Stimulated activated naive CD8-positive, alpha-beta T cell treated with anti-CD3 and anti-CD28 coated beads, Interleukin-15, Interleukin-2, amounts not matched to agents 100 ng/mL and 50 ng/mL, for 24 hours (primary cell): ENCODE results near the gene PER1.

Source experiments
- H3K27ac Mint-ChIP-seq: one replicate; pipeline ENCODE4 v1.8.0; 2021; ENCODE audit warnings: mild to moderate bottlenecking, mixed read lengths
- H3K27me3 Mint-ChIP-seq: one replicate; pipeline ENCODE4 v1.8.0; 2021; ENCODE audit warnings: mixed read lengths
- H3K36me3 Mint-ChIP-seq: one replicate; pipeline ENCODE4 v1.8.0; 2021; ENCODE audit warnings: low read depth, mixed read lengths
- H3K4me1 Mint-ChIP-seq: one replicate; pipeline ENCODE4 v1.8.0; 2021; ENCODE audit warnings: low read depth, mixed read lengths
- H3K4me3 Mint-ChIP-seq: one replicate; pipeline ENCODE4 v1.8.0; 2021; ENCODE audit warnings: mild to moderate bottlenecking, mixed read lengths
- H3K9me3 Mint-ChIP-seq: one replicate; pipeline ENCODE4 v1.8.0; 2021; ENCODE audit warnings: mixed read lengths

Gene PER1

DNA sequence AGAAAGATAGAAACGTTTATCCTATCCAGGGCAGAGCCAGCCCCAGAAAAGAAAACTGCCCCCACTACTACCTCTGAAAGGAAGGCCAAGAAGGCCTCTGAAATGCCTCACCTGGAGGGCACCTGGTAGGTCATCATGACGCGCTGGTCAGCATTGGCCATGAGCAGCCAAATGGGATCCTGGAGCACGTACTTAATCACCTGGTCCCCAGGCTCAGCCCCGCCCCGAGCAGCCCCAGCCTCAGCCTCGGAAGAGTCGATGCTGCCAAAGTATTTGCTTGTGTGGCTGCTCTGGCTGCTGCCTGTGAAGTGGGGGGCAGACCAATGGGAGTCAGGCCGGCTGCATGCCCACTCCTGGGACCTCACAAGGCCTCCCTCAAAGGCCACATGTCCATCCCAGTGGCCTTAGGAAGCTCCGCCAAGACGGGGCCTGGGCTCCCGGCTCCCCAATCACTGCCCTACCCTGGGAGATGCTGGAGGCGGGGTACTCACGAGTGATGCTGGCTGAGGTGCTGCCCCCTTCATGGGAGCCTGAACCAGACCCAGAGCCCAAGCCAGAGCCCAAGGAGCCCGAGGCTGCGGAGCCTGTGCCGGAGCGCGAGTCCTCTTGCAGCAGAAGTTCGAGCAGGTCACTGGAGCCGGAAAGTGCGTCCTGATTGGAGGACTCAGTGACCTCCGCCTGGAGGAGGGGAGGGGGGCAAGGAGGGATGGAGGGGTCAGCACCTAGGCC is 9.9 kb downstream of the PER1 start:
- Mint-ChIP-seq H3K9me3 (no peaks in the 10 kb centered on the region), H3K27me3 (no peaks in the 10 kb centered on the region), H3K4me1 (peaks cover 4% of the 10 kb centered on the region), H3K27ac (no peak overlapping the region), H3K36me3 (peaks cover 27% of the 10 kb centered on the region), H3K4me3 (no peak overlapping the region)

DNA sequence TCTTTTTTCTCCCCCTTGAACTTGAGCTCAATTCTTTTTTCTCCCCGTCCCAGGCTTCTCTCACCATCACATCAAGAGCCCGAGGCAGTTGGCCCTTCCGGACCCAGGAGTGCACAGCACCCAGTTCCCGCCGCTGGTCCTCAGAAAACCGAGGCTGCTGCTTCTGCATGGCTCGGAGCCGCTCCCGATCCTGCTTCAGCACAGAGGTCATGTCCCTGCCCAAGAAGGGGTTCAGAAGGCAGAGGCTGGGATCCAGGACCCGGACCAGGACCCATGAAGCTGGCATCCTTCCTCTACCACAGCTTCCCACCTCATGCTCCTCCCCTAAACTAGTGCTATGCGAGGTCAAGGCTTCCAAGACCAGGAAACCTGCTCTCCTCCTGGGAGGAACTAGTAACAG is 10.5 kb downstream of the PER1 start:
- Mint-ChIP-seq H3K27ac (no peak overlapping the region), H3K9me3 (no peaks in the 10 kb centered on the region), H3K27me3 (peaks cover 1% of the 10 kb centered on the region), H3K4me3 (no peak overlapping the region), H3K36me3 (peaks cover 24% of the 10 kb centered on the region), H3K4me1 (peaks cover 5% of the 10 kb centered on the region)

DNA sequence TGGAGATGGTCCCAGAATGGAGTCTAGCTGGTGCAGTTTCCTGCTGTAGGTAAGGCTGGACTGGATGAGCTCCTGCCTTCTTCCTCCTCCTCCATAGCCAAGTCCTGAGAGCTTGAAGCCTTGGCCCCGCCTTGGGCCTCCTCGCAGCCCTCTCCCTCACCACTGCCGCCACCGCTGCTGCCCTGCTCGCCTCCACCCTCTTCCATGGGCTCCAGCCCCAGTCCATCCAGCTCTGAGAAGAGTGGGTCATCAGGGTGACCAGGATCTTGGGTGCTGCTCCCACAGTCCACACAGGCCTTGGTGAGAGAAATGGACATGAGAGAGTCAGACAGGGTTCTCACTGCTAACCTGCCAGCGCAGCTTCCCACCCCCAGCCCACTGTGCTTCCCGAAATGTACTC is 11.2 kb downstream of the PER1 start:
- peaks cover 4% of the 10 kb centered on the region for H3K27me3 Mint-ChIP-seq
- H3K36me3 Mint-ChIP-seq, result peaks cover 17% of the 10 kb centered on the region
- H3K4me3 Mint-ChIP-seq, result no peak overlapping the region
- H3K9me3 Mint-ChIP-seq, result no peaks in the 10 kb centered on the region
- H3K27ac Mint-ChIP-seq, result no peak overlapping the region
- H3K4me1 Mint-ChIP-seq, result peaks cover 8% of the 10 kb centered on the region

DNA sequence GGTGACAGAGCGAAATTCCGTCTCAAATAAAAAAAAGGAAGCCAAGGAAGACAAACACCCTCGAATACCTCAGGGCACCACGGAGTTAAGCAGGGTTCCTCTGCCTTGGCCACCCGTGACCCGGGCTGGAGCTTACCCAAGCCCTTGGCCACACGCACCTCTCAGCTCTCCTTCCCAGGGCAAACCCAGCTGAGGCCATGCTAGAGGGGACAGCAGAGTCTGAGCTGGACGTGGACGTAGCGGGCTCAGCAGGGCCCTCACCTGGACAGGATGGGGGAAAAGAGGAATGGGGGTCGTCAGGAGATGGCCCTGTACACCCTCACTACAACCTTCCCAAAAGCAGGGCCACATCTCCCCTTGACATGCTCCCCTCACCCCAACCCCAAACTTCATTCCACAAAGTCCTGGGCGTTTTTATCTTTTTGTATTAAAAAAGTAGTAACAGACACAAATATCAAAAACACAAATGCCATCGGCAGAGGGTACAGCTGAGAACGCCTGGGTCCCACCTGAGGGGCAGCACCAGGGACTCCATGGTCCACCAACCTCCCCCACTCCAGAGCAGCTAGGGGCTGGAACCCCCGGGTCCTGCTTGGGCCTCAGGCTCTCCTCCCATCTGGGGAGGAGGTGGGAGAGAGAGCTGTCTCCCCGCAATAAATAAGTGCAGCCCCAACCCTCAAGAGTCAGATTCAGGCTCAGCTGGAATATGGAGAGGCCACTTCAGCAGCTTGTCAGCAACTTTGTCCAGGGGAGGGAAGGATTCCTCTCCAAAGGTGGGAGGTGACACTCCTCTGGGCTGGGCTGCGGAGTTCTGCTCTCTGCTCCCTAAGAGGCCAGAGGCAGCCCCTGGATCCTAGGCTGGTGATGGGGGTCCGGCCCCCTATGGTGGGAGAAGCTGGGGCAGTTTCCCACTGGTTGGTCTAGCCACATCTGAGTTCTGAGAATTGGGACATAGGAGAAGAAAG is 11.9 kb downstream of the PER1 start:
- Mint-ChIP-seq H3K9me3 (no peaks in the 10 kb centered on the region), H3K4me3 (no peak overlapping the region), H3K4me1 (peaks cover 8% of the 10 kb centered on the region), H3K36me3 (peaks cover 11% of the 10 kb centered on the region), H3K27ac (no peak overlapping the region), H3K27me3 (peaks cover 4% of the 10 kb centered on the region)

DNA sequence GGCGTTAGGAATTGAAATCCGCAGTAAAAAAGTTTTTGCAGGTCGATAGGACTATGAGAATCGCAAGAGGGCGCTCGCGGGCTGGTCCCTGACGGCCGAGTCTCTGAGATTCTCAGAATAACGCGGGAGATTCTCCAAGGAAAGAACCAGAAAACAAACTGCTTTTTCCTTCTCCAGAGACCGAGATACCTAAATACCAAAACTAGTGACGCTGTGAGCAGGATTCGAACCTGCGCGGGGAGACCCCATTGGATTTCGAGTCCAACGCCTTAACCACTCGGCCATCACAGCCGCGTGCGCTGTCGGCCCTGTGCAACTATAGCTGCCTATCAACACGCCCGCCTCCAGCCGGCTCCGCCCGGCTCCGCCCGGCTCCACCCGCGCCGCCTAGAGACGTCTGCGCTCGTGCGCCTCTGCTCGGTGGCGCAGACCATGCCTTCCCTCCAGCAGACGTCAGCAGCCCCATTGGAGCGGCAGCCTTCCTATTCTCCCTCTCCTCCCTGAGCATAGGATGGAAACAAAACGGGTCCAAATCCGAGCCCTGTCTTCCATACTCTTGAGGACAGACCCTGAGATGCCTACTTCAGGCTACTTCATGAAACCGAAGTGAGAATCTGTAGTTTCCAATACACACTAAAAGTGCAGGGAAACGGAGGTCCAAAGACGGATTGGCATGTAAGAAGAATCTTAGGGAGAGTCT is 13.4 kb downstream of the PER1 start:
- Mint-ChIP-seq H3K27ac (no peak overlapping the region), H3K27me3 (peaks cover 4% of the 10 kb centered on the region), H3K4me3 (no peak overlapping the region), H3K4me1 (peaks cover 8% of the 10 kb centered on the region), H3K36me3 (peaks cover 11% of the 10 kb centered on the region), H3K9me3 (no peaks in the 10 kb centered on the region)

DNA sequence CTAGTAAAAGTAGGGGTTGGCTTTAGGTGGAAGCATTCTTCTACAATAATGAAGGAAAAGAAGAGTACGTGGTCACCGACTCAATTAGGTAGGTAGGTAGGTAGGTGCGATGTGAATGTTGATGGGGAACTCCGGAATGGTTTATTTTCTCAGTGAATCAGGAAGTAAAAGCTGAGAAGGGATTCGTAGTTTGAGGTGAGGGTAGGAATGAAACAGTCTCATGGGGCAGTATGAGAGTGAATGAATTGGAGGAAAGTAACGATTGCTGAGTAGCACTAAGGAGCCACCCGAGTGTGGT is 13.9 kb downstream of the PER1 start:
- H3K27me3 Mint-ChIP-seq, result peaks cover 4% of the 10 kb centered on the region
- H3K4me1 Mint-ChIP-seq, result peaks cover 8% of the 10 kb centered on the region
- H3K9me3 Mint-ChIP-seq, result no peaks in the 10 kb centered on the region
- H3K4me3 Mint-ChIP-seq, result no peak overlapping the region
- peaks cover 11% of the 10 kb centered on the region for H3K36me3 Mint-ChIP-seq
- no peak overlapping the region for H3K27ac Mint-ChIP-seq

DNA sequence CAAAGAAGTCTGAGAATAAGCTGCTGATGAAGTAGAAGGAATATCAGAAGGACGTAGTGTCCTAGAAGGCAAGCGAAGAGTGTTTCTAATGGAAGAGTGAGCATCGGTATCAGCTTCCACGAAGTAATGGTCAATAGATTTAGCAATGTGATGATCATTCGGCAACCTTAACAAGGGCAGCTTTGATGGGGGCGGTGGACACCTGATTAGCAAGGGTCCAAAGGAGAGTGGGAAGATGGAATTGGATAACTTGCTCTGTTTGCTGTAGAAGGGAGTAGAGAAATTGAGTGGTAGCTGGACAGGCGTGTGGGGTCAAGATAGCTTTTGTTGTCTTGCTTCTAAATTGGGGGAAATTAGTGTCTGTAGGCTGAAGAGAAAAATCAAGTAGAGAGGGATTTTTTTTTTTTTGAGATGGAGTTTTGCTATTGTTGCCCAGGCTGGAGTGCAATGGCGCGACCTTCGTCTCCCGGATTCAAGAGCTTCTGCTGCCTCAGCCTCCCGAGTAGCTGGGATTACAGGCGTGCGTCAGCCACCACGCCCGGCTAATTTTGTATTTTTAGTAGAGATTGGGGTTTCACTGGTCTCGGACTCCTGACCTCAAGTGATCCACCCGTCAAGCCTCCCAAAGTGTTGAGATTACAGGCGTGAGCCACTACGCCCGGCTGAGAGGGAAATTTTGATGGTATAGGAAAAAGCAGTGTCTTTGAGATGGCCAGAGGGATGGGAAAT is 14.4 kb downstream of the PER1 start:
- H3K27me3 Mint-ChIP-seq, result peaks cover 4% of the 10 kb centered on the region
- H3K9me3 Mint-ChIP-seq, result no peaks in the 10 kb centered on the region
- peaks cover 8% of the 10 kb centered on the region for H3K4me1 Mint-ChIP-seq
- no peak overlapping the region for H3K27ac Mint-ChIP-seq
- H3K36me3 Mint-ChIP-seq, result peaks cover 11% of the 10 kb centered on the region
- no peak overlapping the region for H3K4me3 Mint-ChIP-seq

DNA sequence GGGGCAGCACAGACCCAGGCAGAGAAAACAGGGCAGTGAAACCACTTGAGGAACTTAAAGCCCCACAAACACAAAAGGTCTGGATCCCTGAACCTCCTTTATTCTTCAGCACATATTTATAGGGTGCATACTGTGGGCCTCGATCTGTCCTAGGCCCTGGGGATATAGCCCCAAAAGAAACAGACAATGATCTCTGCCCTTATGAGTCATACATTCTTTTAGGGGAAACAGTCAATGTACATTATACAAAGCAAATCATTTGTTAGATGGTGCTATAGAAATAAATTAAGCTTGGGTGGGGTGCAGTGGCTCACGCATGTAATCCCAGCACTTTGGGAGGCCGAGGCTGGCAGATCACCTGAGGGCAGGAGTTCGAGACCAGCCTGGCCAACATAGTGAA is 18.3 kb downstream of the PER1 start:
- Mint-ChIP-seq H3K27ac (no peak overlapping the region), H3K4me1 (peaks cover 8% of the 10 kb centered on the region), H3K27me3 (peaks cover 8% of the 10 kb centered on the region), H3K36me3 (no peaks in the 10 kb centered on the region), H3K9me3 (no peaks in the 10 kb centered on the region), H3K4me3 (no peak overlapping the region)

DNA sequence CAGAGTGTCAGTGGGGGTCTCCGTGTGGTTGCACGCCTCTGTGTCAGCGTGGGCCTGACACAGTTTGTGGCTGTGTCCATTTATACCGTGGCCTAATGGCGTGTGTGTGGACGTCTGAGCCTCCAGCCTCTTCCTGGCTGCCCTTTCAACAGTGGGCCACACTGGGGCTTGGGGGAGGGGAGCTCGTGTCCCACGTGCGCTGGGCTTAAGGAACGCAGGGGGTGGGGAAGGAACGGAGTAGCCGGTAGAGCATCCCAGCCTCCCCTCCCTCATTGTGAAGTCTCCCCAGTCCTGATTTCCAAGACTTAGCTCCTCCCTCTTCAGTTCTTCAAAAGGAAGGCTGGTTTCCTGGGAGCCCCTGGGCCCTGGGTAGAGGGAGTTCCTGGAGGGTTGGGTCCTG is 18.8 kb downstream of the PER1 start:
- Mint-ChIP-seq H3K9me3 (no peaks in the 10 kb centered on the region), H3K27ac (no peak overlapping the region)

DNA sequence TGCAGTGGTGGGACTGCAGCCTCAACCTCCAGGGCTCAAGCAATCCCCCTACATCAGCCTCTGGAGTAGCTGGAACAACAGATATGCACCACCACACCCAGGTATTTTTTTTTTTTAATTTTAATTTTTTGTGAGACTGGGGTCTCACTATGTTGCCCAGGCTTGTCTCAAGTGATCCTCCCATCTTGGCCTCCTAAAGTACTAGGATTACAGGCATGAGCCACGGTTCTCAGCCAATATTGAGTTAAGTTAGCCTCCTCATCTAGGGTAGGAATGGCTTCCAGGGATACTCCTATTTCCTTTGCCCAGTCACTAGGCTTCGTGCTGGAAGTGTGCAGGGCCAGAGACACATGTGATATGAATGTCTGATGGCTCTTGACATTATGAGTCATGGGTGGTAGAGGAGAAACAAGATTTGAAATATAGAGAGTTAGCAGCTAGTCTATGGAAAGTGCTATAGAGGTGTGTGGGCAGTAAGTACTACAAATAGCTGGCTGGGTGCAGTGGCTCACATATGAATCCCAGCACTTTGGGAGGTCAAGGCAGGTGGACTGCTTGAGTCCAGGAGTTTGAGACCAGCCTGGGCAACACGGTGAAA is 20.3 kb downstream of the PER1 start:
- peaks cover 12% of the 10 kb centered on the region for H3K4me1 Mint-ChIP-seq
- peaks cover 12% of the 10 kb centered on the region for H3K27me3 Mint-ChIP-seq

More for the DNA sequence above, 18.8 kb downstream of the PER1 start:
- Mint-ChIP-seq H3K36me3 (no peaks in the 10 kb centered on the region), H3K27me3 (peaks cover 8% of the 10 kb centered on the region), H3K4me3 (no peak overlapping the region), H3K4me1 (peaks cover 8% of the 10 kb centered on the region)

DNA sequence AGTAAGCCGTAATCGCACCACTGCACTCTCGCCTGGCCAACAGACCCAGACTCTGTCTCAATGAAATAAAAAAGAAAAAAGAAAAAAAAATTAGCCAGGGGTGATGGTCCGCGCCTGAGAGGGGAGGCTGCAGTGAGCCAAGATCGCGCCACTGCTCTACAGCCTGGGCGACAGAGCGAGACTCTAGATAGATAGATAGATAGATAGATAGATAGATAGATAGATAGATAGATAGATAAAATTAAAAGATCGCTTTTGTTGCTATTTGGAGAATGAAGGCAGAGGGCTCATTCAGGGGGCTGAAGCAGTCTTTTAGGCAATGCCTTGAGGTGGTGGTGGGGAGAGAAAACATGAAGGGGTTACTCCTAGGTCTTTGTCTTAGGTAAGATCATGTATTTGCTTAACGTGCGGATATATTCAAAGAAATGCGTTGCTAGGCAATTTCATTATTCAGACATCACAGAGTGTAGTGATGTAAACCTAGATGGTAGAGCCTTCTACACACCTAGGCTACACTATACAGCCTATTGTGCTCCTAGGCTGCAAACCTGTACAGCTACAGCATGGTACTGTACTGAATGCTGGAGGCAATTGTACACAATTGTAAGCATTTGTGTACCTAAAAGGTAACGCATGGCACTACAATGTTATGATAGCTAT is 23.9 kb downstream of the PER1 start:
- H3K27me3 Mint-ChIP-seq, result peaks cover 31% of the 10 kb centered on the region
- no peak overlapping the region for H3K4me3 Mint-ChIP-seq

More for the DNA sequence above, 20.3 kb downstream of the PER1 start:
- Mint-ChIP-seq H3K27ac (no peak overlapping the region), H3K9me3 (no peaks in the 10 kb centered on the region), H3K4me3 (no peak overlapping the region), H3K36me3 (no peaks in the 10 kb centered on the region)

DNA sequence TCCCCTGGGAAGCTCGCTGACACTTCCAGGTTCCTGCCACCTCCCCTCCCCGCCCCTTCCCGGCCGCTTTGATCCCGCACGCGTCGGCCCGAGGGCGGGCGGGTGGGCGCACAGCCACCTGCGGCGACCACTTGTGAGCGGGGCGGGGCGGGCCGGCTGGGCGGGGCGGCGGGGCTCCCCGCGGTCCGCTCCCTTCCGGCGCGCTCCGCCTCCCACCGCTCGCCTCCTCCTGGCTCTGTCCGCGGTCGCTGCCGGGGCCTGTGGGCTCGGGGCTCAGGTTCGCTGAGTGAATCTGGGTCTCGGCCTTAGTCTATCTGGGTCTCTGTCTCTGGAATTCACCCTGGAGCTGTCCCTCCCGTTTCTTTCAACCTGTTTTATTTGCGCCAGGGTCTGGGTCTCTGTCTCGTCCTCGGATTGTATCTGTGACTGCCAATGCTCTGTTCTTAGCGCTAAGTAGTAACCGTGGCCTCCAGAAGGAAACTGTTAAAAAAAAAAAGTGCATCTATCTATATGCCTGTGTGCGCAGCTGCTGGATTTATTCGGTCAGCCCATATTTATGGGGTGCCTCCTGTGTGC is 25.6 kb downstream of the PER1 start:
- Mint-ChIP-seq H3K27ac (peak overlapping the region; percentile 97), H3K9me3 (no peaks in the 10 kb centered on the region), H3K27me3 (peaks cover 39% of the 10 kb centered on the region), H3K4me1 (peaks cover 50% of the 10 kb centered on the region), H3K36me3 (peaks cover 4% of the 10 kb centered on the region), H3K4me3 (peak overlapping the region; percentile 91)

More for the DNA sequence above, 23.9 kb downstream of the PER1 start:
- H3K4me1 Mint-ChIP-seq, result peaks cover 44% of the 10 kb centered on the region
- H3K27ac Mint-ChIP-seq, result no peak overlapping the region
- H3K36me3 Mint-ChIP-seq, result peaks cover 4% of the 10 kb centered on the region
- no peaks in the 10 kb centered on the region for H3K9me3 Mint-ChIP-seq

DNA sequence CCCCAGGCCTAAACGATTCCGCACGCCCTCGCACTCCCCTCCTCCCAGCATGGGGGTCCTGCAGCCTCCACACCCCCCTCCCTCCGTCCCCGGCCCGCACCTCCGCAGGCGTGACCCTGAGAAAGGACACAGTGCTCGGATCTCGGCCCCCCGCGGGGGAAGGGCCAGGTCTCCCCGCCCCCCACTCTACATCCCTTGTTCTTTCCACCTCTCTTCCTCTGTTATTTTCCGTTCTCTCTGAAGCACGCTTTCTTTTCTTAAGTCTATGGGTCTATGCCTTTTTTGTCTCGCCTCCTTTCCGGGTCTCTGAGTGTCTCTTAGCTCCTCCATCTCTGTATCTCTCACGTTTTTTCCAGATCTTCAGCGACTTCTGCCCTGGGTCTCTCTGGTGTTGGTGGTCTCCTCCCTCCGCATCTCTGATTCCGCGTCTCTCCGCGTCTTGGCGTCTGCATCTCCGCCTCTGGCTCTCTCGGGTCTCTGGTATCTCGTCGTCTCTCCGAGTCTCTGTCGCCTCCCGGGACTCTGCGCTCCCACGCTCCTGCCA is 26.2 kb downstream of the PER1 start:
- H3K4me3 Mint-ChIP-seq, result peak overlapping the region; percentile 91
- peaks cover 39% of the 10 kb centered on the region for H3K27me3 Mint-ChIP-seq
- peak overlapping the region; percentile 97 for H3K27ac Mint-ChIP-seq
- peaks cover 4% of the 10 kb centered on the region for H3K36me3 Mint-ChIP-seq
- H3K4me1 Mint-ChIP-seq, result peaks cover 51% of the 10 kb centered on the region
- H3K9me3 Mint-ChIP-seq, result no peaks in the 10 kb centered on the region
